ENCODE measurements around the gene SETD4.

SETD4 gene

GRCh38 chr21:36010801-36011200 is 49.5 kb downstream of the SETD4 start:
- DNase-seq (ENCODE audit: low read depth, low spot score) = no peak

GRCh38 chr21:36008505-36008904 is 51.8 kb downstream of the SETD4 start:
- no peak for DNase-seq (ENCODE audit: low read depth, low spot score)

GRCh38 chr21:36005879-36006400 is 54.4 kb downstream of the SETD4 start:
- DNase-seq (ENCODE audit: low read depth, low spot score) = no peak

- no peak for DNase-seq (ENCODE audit: low read depth, low spot score)
Observed at GRCh38 chr21:36005018-36005417, 55.3 kb downstream of the SETD4 start.

GRCh38 chr21:36004441-36004840 is 55.9 kb downstream of the SETD4 start:
- no peak for DNase-seq (ENCODE audit: low read depth, low spot score)

GRCh38 chr21:36003776-36004175 is 56.5 kb downstream of the SETD4 start:
- no peak for DNase-seq (ENCODE audit: low read depth, low spot score)

GRCh38 chr21:35996217-35996616 is 64.1 kb downstream of the SETD4 start:
- no peak for DNase-seq (ENCODE audit: low read depth, low spot score)

GRCh38 chr21:35995522-35996088 is 64.7 kb downstream of the SETD4 start:
- no peak for DNase-seq (ENCODE audit: low read depth, low spot score)

GRCh38 chr21:35994613-35995012 is 65.7 kb downstream of the SETD4 start:
- DNase-seq (ENCODE audit: low read depth, low spot score) = no peak

GRCh38 chr21:35993875-35994490 is 66.3 kb downstream of the SETD4 start:
- DNase-seq (ENCODE audit: low read depth, low spot score) = no peak

GRCh38 chr21:35991131-35991530 is 69.2 kb downstream of the SETD4 start:
- DNase-seq (ENCODE audit: low read depth, low spot score) = no peak

GRCh38 chr21:35990609-35991008 is 69.7 kb downstream of the SETD4 start:
- no peak for DNase-seq (ENCODE audit: low read depth, low spot score)

- DNase-seq (ENCODE audit: low read depth, low spot score) = no peak
Observed at GRCh38 chr21:35989138-35989735, 71.1 kb downstream of the SETD4 start.

- no peak for DNase-seq (ENCODE audit: low read depth, low spot score)
Observed at GRCh38 chr21:35988416-35989137, 71.7 kb downstream of the SETD4 start.

GRCh38 chr21:35987475-35987874 is 72.9 kb downstream of the SETD4 start:
- DNase-seq (ENCODE audit: low read depth, low spot score) = no peak

GRCh38 chr21:35984654-35985361 is 75.5 kb downstream of the SETD4 start:
- DNase-seq (ENCODE audit: low read depth, low spot score) = no peak
